ENCODE data around the gene CEP152.

CEP152 gene

DNA sequence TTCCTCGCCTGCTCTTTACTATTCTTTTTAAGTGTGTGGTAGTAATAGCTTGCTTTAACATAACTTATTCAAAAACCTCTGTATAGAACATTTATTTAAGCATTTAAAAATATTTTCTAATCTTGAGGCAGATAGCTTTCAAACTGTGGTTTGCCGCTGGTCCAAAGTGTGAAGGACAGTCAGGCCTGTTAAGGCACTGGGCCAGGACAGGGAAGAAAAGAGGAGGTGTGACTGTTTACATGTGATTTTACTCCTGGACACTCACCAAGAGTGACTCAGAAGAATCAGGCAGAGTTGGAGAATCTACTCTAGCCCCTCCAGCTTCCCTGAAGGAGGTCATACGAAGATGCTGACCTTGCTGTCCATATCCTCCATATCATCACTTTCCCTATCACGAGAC lies 44.7 kb downstream of the CEP152 start:
- no peak for DNase-seq

DNA sequence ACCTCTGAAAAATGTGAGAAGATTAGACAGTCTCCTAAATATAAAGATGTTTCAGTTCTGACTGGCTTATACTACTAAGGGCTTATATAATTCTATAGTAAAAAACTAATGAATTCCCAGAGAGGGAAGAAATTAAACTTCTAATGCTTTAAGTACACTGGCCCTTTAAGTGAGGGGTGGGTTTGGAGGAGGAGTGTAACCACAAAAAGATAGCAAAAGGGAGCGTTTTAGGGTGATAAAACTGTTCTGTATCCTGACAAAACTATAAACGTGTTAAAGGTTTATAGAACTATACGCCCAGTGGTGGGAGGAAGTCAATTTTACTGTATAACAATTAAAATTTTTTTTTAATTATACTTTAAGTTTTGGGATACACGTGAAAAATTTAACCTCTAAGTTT lies 45.8 kb downstream of the CEP152 start:
- DNase-seq, result no peak

GRCh38 chr15:48761393-48762158 lies 49.3 kb downstream of the CEP152 start:
- no peak for DNase-seq

DNA sequence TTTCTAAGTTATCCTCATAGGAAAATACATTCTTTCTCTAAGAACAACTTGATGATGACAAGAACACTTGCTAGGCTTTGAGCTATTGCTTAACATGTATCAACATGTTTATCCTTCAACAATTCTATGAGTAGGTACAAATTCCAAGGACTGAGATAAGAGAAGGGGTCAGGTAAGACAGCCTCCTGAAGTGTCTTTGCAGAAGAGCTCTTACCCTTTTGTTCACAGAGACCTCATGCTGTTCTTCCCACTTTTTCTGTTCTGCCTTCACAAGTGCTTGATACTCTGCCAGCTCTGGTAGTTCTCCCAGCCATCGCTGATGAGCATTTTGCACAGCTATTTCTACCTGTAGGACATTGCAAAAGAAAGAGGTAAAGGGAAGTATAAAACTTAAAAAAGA lies 50.9 kb downstream of the CEP152 start:
- no peak for DNase-seq

- DNase-seq, result no peak
Observed at GRCh38 chr15:48757661-48758060, 53.2 kb downstream of the CEP152 start.

- no peak for DNase-seq
Observed at GRCh38 chr15:48754011-48754410, 56.9 kb downstream of the CEP152 start.

DNA sequence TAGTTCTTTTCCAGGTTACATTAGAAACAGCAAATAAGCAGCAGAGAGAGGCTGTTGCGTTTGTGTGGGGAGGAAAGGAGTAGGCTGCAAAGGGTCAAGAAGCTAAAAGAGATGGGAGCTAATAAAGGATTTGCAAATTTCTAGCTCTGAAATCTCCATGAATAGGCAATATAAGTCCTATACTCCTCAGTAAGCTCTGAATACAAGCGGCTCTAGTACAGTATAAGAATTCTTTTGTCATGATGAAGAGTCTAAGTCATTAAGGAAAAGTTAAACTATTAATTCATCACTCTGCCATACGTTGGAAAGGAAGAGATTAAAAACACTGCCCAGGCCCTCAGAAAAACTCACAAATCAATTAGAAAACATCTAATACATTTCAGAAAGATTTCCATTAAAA lies 59.3 kb downstream of the CEP152 start:
- DNase-seq, result no peak

DNA sequence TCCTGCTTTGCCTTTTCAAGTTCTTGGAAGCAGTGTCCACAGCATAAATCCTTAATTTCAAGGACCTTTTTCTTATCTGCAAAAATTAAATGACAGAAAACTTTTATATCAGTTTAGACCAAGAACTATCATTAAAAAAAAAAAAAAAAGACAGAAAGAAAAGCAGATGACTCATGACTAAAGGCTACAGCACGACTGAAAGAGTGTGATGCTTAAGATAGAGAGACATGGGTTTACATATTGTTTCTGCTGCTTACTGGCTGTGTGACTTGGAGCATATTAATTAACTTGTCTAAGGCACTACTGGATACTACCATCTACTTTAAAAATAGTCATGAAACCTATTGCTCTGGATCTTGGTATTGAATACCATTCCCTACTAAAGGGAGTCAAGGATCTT lies 62.3 kb downstream of the CEP152 start:
- DNase-seq, result no peak

DNA sequence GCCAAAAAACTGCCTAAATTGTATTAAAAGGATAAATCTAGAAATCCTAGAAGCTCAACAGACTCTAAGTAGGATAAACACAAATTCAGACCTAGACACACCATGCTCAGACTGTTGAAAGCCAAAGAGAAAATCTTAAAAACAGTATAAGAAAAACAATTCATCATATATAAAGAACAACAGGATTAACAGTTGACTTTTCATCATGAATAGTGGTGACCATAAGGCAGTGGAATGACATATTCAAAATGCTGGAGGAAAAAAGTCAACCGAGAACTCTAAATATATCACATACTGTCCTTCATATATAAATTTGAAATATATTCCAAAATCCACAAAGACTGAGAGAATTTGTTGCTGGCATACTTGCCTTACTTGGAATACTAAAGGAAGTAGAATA lies 77.3 kb downstream of the CEP152 start:
- no peak for DNase-seq

GRCh38 chr15:48730506-48730905 lies 80.4 kb downstream of the CEP152 start:
- no peak for DNase-seq

DNA sequence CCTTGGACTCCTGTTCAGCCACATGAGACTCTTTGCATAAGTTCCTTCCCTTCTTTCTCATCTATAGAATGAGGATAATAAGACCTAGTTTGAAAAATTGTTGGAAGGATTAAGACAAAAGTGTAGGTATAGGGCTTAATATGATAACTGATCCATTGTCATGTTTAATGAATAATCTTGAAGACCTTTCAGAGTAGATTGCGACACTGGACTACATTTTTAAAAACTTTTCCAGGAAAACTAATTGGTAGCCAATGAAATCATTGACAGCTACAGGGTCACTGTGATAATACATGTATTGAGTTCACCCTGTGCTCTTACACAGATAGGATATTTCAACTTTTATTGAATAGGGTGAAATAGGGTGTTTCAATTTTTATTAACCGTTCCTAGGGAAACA lies 86.9 kb downstream of the CEP152 start:
- no peak for DNase-seq

DNA sequence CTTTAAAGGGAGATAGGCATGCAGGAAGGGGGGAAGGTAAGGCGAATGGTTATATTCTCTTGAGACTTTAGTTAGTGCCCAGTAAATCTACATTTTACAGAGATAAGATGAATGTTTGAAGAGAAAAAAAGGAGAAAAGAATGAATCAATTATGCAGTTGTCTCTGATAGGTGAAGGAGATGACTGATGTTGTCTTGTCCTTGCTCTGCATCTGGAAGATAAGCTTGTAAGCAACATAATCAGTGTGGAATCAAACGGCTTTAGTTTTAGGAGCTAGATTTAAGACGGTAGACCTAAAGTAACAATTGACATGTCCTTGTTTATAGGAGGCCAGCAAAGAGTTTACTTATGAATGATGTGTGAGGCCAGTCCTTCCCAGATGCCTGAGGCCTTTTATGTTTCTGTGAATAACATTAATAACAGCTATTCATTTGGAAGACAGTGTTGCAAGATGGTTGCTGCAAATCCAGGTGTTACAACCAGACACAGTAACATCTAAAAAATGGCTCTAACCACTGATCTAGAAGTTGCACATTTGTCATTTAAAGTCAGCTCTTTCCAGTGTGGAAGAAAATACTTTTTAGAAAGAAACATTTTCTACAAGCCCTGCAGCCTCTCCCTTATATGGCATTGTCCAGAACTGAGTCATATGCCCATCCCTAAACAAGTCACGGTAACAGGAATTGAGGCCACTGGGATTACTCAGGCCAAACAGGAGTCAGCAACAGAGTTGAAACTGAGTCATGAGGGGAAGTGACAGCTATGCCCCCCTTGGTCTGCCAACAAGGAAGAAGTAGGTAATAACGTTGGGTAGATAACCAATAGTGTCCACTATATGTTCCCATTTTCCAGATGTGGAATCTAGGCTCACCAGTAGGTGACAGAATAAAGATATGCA lies 87.9 kb downstream of the CEP152 start:
- DNase-seq, result no peak

GRCh38 chr15:48721061-48721810 lies 89.6 kb downstream of the CEP152 start:
- no peak for DNase-seq

DNA sequence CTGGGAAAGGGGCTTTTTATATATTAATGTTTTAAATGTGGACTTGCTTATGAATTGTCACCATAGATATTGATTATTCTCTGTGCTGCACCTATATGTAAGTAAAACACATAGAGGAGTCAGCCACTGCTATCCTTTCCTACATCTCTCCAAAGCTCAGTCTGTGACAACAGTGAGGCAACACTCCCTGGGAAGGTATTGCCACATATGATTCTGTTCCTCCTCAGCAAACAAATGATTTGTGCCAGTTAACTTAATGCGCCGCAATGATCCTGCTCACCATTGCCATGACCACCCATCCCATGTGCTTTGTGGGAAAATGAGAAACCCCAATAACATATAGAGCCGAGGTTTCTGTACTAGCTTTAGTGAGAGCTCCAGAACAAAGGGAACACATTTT lies 90.2 kb downstream of the CEP152 start:
- no peak for DNase-seq

DNA sequence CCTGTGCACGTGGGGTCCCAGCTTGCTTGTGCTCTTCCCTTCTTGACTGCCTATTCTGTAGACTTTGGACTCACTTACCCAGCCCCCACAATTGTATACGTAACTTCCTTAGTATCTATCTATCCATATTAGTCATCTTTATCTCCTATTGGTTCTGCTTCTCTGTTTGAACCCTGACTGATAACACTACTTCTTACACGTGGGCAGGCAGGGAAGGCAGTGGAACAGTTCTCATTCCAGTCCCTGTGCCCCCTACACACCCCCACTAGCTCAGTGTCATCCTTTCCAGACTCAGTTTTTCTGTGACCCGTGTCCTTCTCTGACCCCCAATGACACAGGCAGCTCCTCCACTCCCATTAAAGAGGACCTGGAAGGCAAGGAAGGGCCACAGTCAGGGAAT lies 91.2 kb downstream of the CEP152 start:
- no peak for DNase-seq

DNA sequence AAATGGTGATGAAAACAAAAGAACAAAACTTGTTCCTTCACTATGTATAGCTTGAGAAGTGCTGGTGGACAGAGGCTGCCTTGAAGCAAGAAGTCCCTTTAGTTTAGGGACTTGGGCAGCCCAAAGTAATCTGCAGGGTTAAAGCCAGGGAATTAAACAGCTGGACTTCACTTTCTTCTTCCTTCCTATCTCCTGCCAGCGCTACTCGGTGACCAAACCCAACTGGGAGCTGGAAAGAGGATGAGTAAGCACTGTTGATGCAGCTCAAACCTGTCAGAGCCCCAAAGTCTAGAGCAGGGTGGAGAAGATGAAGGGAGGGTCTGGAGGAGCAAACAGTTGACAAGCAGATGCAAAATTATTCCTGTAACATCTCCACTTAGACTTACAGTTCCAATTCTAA lies 92.2 kb downstream of the CEP152 start:
- DNase-seq, result no peak

DNA sequence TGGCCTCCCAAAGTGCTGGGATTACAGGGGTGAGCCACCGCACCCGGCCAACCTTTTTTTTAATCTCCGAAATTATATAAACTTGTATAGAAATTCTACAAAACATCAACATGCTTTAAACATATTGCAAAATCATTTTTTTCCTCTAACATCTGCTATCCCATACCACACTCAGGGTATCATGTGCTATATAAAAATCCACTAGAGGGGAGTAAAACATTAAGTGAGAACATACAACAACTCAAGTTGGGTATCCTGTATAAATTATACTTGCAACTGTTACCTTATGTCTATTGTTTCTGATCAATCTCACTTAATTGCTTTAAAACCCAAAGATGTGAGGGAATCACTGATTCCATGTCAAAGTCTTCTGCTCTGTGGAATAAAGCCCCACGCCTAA lies 93.4 kb downstream of the CEP152 start:
- DNase-seq, result no peak

DNA sequence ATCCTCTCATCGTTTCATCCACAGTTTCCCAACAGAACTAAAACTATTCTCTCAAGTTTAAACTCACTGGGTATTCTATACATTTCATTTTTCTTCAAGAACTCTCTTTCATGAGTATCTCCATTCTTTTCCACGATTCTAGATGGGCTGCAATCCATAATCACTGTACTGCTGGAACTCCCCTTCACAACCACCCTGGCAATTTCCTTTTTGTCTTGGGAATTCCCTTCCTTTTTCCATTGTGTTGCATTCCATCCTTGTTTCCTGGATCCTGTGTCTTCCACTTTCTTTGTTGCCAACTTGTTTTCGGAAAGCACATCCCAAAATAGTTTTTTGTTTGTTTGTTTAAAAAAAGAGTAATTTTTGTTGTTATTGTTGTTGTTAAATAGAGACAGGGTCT lies 98.3 kb downstream of the CEP152 start:
- DNase-seq, result no peak

DNA sequence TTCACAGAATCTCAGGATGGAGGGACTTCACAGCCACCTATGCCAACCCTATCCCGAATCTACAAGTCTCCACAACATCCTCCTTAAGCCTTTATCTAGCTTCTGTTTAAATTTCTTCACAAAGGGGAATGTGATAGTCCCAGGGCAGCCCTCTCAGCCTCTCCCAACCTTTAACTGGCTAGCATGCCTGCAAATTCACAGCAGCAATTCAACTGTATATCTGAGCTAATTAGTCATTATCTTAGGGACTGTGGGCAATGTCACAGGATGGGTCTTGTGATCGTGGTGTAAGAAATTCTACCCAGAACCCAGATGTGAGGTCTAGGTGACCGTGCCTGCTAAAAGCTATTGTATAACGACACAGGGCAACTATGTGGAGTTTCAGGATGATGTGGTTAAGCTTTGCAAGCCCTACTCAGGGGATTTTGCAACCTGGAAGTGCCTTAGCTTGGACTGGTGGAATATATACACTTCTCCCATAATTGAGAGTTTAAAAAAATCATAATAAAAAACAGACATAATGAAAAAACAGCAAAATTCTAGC lies 99.8 kb downstream of the CEP152 start:
- no peak for DNase-seq

DNA sequence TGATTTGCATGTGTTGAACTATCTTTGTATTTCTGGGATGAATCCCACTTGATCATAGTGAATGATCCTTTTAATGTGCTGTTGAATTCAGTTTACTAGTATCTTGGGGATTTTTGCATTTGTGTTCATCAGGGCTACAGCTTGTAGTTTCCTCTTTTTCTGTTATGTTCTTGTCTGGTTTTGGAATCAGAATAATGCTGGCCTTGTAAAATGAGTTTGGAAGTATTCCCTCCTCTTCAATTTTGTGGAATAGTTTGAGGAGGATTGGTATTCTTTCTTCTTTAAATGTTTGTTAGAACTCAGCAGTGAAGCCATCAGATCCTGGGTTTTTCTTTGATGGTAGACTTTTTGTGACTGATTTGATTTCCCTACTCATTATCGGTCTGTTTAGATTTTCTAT lies 102.2 kb downstream of the CEP152 start:
- DNase-seq, result no peak

DNA sequence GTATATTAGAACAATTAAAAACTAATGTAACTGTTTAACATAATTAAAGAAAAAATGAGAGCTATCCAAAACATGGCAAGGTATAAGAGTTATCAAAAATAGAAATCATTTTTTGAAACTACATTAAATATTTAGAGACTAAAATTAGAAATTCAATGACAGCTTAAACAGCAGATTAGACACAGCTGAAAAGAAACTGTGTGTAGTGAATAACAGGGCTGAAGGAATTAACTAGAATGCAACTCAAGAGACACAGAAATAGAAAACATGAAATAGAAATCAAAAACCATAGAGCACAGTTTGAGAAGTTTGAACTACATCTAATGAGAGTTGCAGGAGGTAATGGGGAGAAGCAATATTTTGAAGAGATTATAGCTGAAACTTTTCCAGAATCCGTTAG lies 105.5 kb downstream of the CEP152 start:
- DNase-seq, result no peak

DNA sequence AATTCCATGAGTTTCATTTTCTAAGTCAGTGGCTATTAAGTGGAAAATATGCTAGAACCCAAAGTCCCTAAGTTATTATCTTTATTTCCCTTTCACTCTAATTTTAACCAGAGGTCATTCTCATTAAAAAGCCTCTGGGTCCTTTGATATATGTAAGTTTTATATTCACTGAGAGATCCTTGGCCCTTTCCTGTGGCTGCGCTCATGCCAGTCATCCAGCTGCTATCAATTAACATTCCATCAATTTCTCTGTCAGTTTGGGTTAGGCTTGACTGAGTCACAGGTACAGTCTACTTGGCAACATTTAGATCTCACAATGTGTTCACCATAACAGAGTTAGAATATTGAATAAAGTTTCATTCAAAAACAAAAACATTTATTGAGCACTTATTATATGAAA lies 107.3 kb downstream of the CEP152 start:
- no peak for DNase-seq

- DNase-seq, result no peak
Observed at GRCh38 chr15:48702569-48703236, 108.2 kb downstream of the CEP152 start.
